Neuronal stem cell (in vitro differentiated cells): ENCODE measurements around the gene YTHDF2. TPM values are rescaled to one million over a fixed set of nuclear protein-coding genes. Genes with fewer than 3 reads are reported as not detected.

Experiments
- small RNA-seq: library from polyadenylated mRNA; stranded (forward); fragments of <200 nt; extraction: miRNeasy Mini kit (QIAGEN cat#:217004); gene quantifications from one replicate; pipeline ENCODE3, GENCODE V24; 2013; ENCODE audit not compliant: insufficient read depth

Gene YTHDF2

Small RNA genes within 50 kb of the gene (small RNA-seq; reads per million reads assigned to genes)
- not detected for gene RF00422
